DMS79 (cell line): ENCODE measurements around the gene ASGR1.
"Not testable (repeated sequence)": the region's sequence is repeated elsewhere in the genome, so short reads cannot be mapped to it uniquely, and the experiment has no call there.

ENCODE experiments used
- DNase-seq: peaks from one replicate; lab custom pipeline; 2025; lab: John Stamatoyannopoulos, UW

Gene ASGR1

DNA sequence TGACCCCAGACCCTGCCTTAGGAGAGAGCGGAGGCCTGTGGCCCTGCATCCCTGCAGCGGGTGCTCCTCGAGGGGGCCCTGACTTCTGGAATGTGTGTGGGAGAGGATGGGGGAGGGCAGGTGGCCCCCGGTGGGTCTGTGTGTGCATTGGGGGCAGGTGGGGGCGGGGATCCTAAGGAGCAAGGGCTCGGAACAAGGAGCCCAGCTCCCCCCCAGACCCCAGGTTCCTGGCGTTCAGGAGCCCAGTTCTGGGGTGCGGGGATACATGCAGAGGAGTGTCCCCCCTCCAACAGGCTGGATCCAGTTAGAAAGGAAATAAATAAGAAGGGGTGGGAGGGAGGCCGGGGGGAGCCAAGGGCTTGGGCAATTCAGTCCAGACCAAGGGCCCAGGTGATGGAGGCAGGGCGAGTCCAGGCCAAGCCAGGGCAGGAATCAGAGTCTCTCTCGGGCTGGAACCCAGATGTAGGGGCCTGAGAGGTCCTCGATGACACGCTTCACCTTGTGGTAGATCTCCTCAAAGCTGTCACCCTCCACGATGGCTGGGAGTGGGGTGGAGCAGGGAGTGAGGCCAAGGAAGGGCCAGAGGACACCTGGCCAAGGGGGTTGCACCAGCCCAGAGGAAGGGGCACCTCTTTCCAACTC lies 11.2 kb upstream of the ASGR1 start:
- no peak for DNase-seq

DNA sequence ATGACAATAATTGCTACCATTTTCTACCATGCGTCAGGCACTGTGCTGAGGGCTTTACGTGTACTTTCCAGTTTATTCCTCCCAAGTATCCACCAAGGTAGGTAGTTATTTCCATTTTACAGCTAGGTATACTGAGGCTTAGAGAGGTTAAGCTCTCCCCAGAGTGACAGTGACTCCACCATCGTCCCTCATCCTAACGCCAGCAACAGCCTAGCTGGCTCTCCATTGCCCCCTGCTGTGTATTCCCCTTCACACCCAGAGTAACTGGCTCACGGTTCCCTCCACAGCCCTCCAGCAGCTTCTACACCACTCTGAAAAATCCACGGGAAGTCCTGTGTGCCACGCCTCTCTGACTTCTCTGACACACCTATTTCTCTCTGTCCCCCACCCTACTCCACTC lies 7.1 kb upstream of the ASGR1 start:
- no peak for DNase-seq

DNA sequence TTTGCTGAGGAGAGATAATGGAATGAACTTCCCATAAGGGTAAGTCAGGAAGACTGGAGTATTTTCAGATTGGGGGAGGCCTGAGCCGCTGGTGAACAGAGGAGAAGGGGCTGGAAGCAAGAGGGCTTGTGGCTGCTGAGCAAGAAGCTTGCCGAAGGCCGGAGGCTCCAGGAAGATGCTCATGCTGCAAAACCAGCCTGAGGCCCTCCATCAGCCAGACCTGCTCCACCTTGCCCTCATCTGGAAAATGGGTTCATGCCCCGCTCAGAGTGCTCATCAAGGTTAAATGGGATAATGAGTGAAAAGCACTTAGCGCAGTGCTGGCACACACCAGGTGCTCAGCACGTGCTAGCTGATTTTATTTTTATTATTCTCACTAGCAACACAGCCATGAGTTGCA lies 5.5 kb upstream of the ASGR1 start:
- DNase-seq: no peak

DNA sequence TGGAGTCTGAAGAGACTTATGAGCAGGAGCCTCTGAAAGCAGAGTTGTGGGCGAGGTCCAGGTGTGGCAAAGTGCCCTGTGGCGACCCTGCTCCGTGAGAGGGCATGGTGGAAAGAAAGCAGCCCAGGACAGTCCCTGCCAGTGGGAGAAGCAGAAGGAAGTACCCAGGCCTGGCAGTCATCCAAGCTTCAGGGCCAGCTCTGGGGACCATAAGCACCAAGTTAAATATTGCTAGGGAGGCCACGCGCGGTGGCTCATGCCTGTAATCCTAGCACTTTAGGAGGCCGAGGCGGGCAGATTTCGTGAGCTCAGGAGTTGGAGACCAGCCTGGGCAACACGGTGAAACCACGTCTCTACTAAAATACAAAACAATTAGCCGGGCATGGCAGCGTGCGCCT lies 4.9 kb upstream of the ASGR1 start:
- DNase-seq: peak; percentile 18

DNA sequence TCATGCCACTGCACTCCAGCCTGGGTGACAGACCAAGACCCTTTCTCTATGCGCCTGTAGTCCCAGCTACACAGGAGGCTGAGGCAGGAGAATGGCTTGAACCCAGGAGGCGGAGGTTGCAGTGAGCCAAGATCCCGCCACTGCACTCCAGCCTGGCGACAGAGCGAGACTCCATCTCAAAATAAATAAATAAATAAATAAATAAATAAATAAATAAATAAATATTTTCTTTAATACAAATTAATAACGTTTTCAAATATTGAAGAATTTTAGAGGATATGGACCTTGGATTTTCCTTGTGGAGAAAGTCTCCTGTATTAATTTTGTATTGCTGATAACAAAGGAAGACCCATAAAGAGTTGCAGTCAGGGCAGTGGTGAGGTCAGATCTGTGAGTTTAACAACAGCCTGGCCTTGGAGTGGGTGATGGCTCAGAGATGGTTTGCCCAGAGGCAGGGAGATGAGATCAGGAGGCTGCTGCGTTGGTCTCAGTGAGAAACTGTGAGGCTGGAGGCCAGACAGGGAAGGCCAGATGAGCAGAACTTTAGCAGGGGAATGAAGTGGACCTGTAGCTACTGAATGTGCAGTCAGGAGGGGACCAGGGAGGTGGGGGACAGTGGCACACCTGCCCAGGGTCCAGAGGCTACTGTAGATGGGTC lies 4.4 kb upstream of the ASGR1 start:
- no peak for DNase-seq

DNA sequence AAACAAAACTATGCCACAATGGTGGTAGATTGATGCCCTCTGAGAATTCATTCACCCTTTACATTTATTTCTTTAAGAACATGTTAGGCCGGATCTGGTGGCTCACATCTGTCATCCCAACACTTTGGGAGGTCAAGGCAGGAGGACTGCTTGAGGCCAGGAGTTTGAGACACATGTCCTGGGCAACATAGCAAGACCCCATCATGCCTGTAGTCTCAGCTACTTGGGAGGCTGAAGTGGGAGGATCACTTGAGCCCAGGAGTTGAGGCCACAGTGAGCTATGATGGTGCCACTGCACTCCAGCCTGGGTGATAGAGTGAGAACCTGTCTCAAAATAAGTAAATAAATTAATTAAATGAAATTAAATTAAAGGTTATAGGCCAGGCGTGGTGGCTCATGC lies 2.9 kb upstream of the ASGR1 start:
- DNase-seq: not testable (repeated sequence)

DNA sequence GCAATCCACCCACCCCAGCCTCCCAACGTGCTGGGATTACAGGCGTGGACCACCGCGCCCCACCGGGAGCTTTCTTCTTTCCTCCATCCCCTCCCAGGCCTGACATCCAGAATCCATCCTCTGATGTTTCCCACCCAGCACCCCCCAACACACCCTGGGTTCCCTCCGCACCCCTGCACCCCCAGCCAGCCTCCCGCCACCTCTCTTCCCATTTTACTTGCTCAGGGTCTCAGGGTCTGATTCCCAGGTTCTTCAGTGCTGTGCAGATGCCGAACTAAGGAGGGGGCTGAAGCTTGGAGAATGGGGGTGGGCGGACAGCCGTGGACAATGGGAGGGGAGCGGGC lies 225 bp downstream of the ASGR1 start:
- DNase-seq: no peak

DNA sequence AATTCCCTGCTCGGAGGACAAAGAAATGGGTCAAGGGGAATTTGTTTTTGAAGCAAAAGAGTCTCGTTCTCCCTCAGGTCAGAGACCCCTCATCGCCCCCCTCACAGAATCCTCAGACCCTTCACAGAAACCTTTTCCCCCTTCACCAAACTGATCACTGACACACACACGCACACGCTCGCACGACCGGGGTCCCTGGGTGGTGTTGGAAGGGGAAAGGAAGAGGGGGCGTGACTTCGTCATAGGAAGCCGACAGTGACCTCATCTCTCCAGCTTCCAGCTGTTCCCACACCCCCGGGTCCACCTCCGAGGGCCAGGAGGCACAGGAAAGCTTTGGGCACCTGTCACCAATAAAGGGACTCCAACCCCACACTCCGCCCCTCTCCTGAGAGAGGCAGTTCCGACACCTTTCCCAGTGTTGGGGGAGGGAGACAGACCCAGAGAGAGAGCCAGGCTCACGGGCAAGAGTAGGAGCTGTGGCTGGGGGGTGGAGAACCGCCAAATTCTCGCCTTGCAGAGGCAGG lies 1.2 kb downstream of the ASGR1 start:
- DNase-seq: peak; percentile 58

DNA sequence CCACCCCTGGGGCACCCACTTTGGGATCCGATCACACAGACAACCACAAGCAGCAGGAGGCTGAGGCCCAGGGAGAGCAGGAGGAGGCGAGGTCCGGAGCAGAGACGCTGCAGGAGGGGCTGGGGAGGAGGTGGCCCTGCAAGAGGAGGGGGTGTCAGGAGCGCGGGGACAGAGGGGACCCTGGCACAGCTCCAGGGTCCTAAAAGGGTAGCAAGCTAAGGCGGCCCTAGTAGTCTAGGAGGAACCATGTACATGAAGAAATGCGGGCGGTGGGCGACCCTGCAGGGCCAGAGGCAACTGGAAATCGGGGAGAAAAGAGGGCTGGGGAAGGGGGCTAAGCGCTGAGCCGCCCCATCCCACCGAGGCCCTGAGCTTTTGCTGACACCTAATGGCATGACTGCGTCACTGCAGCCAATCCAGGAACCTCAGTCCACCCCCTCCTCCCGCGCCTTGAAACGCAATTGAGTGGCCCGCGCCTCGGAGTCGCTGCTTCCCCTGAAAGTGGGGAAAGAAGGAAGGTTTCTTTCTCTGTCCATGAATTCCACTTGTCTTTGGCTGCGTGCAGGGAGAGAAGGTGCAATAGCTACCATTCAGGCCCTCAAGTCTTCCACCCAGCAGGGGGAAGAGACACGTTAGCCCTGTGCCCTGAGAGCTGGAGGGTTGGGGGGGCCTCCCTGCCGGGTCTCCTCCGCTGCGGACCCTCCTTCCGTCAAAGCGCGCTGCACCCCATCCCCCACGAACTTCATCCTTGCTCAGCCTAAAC lies 1.8 kb downstream of the ASGR1 start:
- DNase-seq: peak; percentile 61

DNA sequence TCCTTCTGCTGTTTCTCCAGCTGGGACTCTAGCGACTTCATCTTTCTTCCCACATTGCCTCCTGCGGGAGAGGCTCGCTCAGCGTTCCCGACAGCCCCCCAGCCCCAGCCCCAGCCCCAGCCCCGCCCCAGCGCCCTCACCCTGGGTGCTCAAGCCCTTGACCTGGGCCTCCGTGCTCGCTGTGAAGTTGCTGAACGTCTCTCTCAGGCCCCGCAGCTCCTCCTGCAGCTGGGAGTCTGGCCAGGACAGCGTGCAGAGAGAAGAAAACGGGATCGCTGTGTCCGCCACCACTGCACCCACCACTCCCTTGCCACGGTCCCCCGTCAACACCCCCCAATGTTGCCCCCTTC lies 2.4 kb downstream of the ASGR1 start:
- DNase-seq: no peak

DNA sequence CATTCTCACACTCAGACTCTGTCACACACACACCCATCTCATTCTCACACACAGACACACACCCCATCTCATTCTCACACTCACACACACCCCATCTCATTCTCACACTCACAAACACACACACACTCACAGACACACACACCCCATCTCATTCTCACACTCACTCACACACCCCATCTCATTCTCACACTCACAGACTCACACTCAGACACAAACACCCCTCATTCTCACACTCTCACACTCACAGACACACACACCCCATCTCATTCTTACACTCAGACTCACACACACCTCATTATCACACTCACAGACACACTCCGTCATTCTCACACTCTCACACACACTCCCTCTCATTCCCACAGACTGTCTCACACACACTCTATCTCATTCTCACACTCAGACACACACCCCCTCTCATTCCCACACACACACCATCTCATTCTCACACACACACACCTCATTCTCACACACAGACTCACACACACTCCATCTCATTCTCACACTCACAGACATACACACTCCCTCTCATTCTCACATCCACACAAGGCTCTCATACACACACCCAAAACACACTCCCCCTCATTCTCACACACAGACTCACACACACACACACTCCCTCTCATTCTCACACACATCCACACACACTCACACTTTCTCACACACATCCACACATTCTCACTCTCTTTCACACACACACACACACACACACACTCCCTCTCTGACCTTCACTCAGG lies 2.9 kb downstream of the ASGR1 start:
- DNase-seq: no peak

DNA sequence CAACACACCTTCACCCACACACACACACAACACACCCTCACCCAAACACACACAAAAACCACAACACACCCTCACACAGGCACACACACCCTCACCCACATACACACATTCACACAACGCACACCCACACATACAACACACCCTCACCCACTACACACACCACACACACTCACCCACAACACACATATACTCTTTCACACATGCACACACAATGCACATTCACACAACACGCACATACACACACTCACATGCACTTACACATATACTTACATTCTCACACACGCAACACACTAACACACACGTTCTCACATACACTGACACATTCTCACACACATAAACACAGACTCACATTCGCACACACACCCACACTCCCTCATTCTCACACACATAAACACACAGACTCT lies 3.8 kb downstream of the ASGR1 start:
- DNase-seq: no peak

DNA sequence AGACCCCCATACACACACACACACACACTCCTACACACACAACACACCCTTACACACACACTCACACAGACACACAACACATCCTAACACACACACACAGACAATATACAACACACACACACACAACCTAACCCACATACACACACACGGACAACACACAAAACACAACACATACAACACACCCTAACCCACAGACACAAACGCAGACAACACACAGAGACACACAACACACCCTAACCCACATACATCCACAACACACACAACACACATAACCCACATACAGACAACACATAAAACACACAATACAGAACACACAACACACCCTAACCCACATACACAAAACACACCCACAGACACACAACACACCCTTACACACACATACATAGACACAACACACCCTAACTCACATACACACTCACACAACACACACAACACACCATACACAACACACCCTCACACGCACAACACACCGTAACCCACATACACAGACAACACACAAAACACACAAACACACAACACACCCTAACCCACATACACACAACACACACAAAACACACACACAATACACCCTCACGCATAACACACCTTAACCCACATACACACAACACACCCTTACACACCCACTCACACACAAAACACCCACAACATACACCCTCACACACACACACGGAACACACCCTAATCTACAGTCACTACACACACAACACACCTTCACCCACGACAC lies 4.4 kb downstream of the ASGR1 start:
- DNase-seq: no peak

DNA sequence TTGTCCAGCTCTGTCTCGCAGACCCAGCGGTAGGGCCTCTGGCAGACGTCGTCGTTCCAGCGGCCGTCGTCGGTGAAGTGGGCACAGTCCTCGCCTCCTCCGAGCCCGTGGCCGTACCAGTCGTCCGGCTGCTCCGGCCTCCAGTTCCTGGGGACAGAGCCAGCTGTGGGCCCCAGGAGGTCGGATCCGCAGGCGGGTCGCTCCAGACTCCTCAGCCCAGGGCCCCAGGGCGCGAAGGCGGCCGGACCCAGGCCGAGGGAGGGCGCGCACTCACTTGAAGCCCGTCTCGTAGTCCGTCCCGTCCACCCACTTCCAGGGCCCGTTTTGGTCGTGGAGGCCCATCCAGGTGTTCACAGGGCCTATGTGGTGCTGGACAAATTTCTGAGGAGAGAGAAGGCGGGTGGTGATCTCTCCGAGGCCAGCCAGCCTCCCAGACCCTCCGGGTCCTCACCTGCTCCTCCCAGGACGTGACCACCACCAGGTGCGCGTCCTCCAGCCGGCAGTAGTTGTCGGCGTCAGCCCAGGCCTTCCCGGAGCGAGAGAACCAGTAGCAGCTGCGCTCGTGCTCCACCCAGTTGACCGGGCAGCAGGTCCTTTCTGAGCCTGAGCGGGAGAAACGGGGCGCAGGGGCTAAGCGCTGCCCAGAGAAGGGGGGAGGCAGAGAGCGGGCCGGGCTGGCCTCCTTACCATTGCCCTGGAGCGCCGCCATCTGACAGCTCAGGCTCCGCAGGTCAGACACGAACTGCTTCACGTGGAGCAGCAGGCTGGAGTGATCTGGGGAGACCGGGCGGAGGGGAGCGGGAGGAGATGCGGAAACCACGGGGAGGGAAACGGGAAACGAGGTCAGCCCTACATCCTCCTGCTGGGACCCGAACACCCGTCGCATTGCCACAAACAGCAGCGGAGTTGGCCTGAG lies 5.2 kb downstream of the ASGR1 start:
- no peak for DNase-seq

DNA sequence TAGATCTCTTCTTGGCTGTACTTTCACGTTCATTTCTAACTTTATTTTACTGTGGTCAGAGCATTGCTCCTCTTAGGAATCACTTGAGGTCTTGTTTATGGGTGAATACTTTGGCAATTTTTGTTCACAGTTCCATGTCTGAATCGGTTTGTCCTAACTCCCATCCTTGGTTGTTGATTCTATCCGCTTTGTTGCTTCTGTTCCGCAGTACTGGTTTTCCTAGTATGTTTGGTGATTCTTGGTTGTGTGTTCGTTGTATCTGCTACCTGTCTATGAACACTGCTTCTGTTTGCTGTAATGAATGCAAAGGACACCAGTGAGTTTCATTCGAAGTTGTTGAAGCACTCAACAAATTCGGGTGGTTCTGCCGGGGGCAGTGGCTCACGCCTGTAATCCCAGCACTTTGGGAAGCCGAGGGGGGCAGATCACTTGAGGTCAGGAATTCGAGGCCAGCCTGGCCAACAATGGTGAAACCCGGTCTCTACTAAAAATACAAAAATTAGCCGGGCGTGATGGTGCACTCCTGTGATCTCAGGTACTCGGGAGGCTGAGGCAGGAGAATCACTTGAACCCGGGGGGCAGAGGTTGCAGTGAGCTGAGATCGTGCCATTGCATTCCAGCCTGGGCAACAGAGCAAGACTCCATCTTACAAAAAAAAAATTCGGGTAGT lies 6.5 kb downstream of the ASGR1 start:
- not testable (repeated sequence) for DNase-seq

DNA sequence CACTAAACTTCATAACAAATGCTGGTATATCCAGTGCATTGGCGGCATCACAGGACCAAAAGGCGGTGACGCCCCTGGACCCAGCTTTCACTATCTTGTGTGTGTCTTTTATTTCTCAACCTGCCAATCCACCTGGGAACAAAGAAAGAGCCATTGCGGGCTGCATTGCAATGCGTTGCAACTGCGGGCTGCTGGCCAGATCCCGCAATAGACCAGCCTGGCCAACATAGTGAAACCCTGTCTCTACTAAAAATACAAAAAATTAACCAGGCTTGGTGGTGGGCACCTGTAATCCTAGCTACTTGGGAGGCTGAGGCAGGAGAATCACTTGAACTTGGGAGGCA lies 9.6 kb downstream of the ASGR1 start:
- DNase-seq: not testable (repeated sequence)

DNA sequence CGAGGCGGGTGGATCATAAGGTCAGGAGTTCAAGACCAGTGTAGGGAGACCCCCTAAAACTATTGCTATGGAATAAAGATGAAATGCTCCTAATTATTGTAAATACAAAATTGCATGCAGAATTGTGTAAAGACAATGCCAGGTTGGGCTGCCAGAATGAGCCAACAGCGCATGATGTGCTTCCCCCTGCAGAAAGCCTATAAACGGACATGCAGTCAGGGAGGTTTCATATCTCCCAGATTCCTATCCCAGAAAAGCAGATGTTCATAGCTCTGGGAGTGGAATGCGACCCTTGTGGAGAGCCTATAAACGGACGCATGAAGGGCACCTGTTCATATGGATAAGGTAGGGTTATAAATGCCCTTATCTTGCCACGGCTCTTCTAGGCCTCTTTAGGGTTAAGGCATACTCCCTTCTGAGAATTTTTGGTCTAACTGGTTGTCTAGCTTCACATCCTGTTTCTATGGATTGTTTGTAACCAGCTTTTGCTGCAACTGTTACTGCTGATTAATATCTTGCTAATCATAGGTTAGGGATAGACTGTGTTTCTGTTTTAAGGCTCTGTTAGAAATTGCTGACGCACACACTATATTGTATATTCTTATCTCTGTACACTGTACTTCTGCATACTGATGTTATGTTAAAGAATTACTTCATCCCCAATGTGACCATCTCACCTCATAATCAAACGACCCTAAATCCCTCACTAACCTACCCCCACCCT lies 10.2 kb downstream of the ASGR1 start:
- DNase-seq: not testable (repeated sequence)

DNA sequence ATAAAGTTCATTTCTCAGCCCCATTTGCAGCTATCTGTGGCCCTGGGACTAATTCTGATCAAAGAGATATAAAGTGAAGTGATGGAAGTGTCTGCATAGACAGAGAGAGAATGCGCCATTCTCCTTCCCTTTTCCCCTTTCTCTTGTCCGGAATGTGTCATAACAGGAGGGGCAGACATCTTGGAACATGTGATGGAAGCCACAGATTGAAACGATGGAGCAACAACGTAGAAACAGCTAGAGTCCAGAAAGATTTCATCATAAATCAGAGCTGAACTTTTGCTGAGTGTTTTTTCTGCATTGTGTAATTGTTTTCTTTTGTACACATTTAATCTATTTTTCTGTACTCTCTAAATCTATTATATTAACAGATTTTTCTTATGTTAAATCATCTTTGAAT lies 11.3 kb downstream of the ASGR1 start:
- no peak for DNase-seq

DNA sequence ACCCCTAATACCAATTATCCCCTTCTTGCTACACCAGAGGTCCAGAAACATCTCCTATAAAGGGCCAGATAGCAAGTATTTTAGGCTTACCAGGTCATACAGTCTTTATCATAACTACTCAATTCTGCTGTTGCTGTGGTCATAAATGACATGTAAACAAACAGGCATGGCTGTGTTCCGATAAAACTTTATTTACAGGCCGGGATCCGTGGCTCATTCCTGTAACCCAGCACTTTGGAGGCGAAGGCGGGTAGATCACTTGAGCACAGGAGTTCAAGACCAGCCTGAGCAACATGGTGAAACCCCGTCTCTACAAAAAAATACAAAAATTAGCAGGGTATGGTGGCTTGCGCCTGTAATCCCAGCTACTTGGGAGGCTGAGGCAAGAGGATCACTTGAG lies 12.3 kb downstream of the ASGR1 start:
- DNase-seq: no peak

DNA sequence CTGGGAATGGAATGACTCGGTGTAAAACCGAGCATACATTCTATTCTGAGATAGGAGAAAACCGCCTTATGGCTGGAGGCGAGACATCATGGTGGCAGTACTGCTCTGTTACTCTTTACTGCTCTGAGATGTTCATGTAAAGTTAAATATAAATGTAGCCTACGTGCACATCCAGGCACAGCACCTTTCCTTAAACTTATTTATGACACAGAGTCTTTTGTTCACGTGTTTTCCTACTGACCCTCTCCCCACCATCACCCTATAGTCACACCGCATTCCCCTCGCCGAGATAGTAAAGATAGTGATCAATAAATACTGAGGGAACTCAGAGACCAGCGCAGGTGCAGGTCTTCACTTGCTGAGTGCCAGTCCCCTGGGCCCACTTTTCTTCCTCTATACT lies 19.6 kb downstream of the ASGR1 start:
- DNase-seq: not testable (repeated sequence)
